ENCODE measurements around the gene CHI3L2. TPM values are rescaled to one million over a fixed set of nuclear protein-coding genes. Genes with fewer than 3 reads are reported as not detected.
"Not testable (repeated sequence)": the region's sequence is repeated elsewhere in the genome, so short reads cannot be mapped to it uniquely, and the experiment has no call there.

Gene CHI3L2
- total RNA-seq, 1 donor, result 0.54 TPM

DNA sequence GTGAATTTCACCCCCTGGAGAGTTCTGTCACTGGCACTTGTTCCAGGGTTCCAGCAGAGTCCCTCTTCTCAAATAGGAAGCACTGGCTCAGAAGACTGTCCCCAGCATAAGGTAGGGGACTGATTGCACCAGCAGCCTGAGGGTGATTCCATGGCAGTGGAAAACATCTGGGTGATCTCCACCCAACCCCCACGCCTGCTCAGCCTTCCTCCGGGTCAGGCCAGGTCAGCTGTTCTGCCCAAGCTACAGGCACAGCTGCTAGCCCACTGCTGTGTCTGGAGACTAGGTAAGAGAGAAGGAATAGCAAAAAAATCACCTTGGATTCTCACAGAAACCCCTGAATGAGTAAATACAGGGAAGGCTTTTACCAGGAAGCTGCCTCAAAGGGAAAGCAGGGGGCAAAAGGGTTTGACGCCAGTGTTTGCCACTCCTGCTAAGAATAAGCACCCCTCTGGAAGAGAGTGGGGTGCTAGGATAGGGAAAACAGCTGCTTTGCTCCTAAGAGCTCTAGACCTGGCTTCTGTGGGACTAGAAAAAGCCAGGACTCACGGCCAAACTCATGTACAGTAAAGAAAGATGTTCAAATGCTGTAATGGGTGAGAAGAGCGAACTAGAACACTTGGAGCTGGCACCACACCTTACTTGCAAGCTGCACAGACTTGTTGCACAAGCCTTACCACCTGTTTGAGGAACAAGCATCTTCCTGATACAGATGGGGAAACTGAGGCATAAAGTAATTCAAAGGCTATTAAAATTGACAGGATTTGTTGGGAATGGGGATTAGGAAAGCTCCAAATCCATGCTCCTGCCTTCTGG lies 26.0 kb upstream of the CHI3L2 start:
- no peak for DNase-seq (ENCODE audit: low read depth in 2 of 3, low spot score in 2 of 3)

DNA sequence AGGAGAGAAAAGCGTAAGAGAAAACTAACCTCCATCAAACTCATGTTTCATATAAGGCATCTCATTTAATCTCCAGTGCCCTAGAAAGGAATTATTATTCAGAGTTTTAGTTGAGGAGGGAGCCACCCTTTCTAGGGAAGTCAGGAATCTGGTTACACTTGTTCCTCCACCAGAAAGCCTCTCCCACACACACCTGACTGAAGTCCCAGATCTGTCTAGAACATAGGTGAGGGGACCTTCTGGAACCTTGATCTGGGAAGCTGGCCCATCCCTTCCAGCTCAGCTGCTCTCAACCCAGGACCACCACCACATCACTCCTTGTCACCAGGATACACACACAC lies 25.2 kb upstream of the CHI3L2 start:
- no peak for DNase-seq (ENCODE audit: low read depth in 2 of 3, low spot score in 2 of 3)

- no peak for DNase-seq (ENCODE audit: low read depth in 2 of 3, low spot score in 2 of 3)
Measured at GRCh38 chr1:111202707-111203623, 24.5 kb upstream of the CHI3L2 start.

GRCh38 chr1:111203681-111204200 lies 23.8 kb upstream of the CHI3L2 start:
- peak in 2 of 3 donors; percentile 82 to 87 for DNase-seq (ENCODE audit: low read depth in 2 of 3, low spot score in 2 of 3)

- peak in 2 of 3 donors; percentile 59 to 67 for DNase-seq (ENCODE audit: low read depth in 2 of 3, low spot score in 2 of 3)
Measured at GRCh38 chr1:111204201-111204982, 23.1 kb upstream of the CHI3L2 start.

GRCh38 chr1:111204983-111205713 lies 22.4 kb upstream of the CHI3L2 start:
- DNase-seq (ENCODE audit: low read depth in 2 of 3, low spot score in 2 of 3), result no peak

GRCh38 chr1:111205714-111206050 lies 21.8 kb upstream of the CHI3L2 start:
- DNase-seq (ENCODE audit: low read depth in 2 of 3, low spot score in 2 of 3), result no peak

GRCh38 chr1:111208921-111209320 lies 18.6 kb upstream of the CHI3L2 start:
- no peak for DNase-seq (ENCODE audit: low read depth in 2 of 3, low spot score in 2 of 3)

DNA sequence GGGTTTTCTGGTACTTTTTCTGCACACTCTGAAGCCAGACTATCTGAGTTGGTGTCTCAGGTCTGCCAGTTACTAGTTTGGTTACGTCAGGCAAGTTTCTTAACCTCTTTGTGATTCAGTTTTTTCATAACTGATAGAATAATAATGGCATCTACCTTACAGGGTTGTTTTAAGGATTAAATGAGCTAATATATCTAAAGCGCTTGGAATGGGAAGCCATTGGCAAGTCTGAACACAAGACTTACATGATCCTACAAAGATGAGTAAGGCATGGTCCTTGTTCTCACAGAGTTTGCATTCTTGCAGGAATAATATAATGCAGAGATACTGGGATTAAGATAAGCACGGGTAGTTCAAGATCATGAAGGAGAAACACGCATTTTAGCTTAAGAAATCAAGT lies 17.9 kb upstream of the CHI3L2 start:
- DNase-seq (ENCODE audit: low read depth in 2 of 3, low spot score in 2 of 3), result no peak

- no peak for DNase-seq (ENCODE audit: low read depth in 2 of 3, low spot score in 2 of 3)
Measured at GRCh38 chr1:111211921-111212320, 15.6 kb upstream of the CHI3L2 start.

DNA sequence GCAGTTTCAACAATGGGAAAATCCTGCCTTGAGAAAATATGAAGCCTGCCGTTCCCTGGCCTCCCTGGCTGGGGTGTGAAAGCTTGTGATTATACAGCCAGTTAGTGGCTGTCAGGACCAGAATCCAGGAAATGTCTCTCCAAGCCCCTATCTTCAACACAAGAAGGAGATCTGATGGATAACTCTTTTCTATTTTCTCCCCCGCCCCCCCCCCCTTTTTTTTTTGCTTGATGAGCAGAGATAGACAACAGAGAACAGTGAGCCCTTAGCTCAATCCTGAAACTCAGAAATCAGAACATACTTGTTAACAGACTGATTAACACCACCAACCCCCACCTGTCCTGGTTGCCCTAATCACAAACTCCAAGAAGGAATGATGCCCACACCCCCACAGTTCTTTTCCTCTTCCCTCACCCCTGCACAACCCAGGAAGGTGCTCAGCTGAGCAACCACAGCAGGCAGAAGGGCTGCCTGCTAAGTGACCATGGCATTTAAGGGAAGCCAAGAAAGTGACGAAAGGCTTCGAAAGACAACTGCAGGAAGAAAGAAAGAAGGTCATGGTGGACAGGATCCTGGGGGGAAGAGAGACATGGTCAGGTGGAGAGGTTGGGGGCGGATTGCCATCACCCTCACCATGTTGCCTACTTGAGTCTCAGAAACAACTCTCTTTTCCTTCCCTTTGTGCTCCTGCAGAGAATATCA lies 14.7 kb upstream of the CHI3L2 start:
- no peak for DNase-seq (ENCODE audit: low read depth in 2 of 3, low spot score in 2 of 3)

DNA sequence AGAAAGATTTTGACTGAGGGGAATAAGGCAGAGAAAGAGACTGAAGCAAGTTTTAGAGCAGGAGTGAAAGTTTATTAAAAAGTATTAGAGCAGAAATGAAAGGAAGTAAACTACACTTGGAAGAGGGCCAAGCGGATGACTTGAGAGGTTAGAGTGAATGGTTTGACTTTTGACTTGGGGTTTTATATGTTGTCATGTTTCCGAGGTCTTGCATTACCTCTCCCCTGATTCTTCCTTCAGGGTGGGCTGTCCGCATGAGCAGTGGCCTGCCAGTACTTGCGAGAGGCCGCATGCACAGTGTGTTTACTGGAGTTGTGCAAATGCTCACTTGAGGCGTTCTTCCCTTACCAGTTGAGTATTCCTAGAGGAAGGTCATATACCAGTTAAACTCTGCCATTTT lies 14.1 kb upstream of the CHI3L2 start:
- peak in 1 of 3 donors; percentile 60 for DNase-seq (ENCODE audit: low read depth in 2 of 3, low spot score in 2 of 3)

DNA sequence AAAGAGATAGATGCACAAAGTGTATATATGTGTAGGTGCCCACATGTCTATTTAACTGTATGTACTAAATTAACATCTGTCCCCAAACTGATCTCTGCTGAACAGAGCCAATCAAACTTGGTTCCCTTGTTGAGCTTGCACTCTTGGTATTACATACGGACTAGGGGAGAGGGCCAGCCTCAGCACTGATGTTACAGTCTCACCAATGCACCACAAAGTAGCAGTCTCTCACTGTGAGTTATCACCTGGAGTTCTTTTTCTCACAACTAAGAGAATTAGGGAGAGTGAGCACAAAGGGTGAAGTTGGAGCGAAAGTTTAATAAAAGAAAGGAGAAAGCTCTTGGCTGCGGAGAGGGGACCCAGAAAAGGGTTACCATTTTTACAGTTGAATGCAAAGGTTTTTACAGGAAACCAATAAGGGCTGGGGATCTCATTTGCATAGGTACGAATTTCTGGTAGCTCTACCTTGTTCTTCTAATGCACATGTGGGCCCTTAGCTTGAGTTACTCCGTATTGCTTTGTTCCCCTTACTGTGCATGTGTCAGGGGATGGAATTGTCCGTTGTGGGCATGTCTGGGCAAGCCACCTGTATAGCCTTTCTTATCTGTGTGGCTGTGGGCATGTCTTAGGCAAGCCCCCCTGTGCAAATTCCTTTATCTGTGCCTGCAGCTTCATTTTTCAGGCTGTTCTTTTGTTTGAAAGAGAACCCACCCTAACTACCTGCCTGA lies 13.3 kb upstream of the CHI3L2 start:
- peak in 1 of 3 donors; percentile 46 for DNase-seq (ENCODE audit: low read depth in 2 of 3, low spot score in 2 of 3)

DNA sequence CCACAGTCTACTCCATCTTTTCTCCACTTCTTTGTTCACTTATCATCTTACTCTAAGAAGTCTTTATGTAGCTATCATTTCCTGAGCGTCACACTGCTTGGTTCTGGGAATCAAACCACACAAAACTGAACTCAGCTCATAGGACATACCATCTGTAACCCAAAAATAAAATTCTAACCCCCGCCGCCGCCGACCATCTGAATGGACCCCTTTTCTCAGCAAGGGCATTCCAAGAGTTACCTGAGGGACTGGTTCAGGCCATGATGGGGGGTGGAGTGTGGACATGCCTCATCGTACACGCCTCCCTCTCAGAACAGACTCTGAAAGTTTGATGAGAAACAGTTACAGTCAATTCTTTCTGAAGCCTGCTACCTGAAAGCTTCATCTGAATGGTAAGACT lies 12.6 kb upstream of the CHI3L2 start:
- no peak for DNase-seq (ENCODE audit: low read depth in 2 of 3, low spot score in 2 of 3)

DNA sequence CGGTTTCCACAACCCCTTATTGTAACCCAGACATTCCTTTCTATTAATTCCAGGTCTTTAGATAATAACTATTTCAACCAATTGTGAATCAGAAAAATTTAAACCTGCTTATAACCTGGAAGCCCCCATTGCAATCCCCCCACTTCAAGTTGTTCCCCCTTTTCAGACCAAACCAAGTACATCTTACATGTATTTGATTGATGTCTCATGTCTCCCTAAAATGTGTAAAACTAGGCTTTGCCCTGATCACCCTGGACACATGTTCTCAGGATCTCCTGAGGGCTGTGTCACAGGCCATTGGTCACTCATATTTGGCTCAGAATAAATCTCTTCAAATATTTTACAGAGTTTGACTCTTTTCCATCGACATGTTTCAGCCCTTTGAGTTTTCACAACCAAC lies 12.2 kb upstream of the CHI3L2 start:
- not testable (repeated sequence) for DNase-seq (ENCODE audit: low read depth in 2 of 3, low spot score in 2 of 3)

DNA sequence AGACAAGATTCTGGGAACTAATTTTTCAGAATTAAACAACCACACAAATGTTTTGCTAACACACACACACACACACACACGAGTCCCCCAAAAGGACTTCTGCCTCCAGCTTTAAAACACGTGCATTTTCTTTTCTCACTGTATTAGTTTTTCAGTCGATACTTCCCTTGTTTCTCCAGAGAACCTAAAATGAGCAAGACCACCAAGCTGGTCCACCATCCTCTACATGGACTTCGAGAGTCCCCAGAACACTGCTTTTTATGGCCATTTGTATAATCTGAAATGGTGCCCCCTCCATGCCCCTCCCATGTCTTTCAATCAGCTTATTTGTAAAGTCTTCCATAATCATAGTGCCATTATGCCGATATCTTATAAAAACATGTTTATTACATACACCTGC lies 10.8 kb upstream of the CHI3L2 start:
- DNase-seq (ENCODE audit: low read depth in 2 of 3, low spot score in 2 of 3), result no peak

GRCh38 chr1:111217183-111217910 lies 10.2 kb upstream of the CHI3L2 start:
- DNase-seq (ENCODE audit: low read depth in 2 of 3, low spot score in 2 of 3), result no peak
